Tibial nerve (tissue), 4 donors: ENCODE results near the gene VRK3. TPM values are rescaled to one million over a fixed set of nuclear protein-coding genes. Genes with fewer than 3 reads are reported as not detected.
A peak's percentile ranks its signal among the peaks of the same experiment; 100 is the strongest.

Experiments used
- DNase-seq, 2 donors: peaks; one replicate each; pipeline ENCODE4 v3.0.0-alpha.2; 2019; ENCODE audit warnings: low spot score in 2 of 2
- H3K27ac ChIP-seq, 4 donors: fragments of 200-600 bp; sonication (generic) in 3 of 4; one replicate each; pipeline ENCODE4 v1.5.1; 2017 to 2019; ENCODE audit warnings: mild to moderate bottlenecking in 1 of 4
- H3K27me3 ChIP-seq, 2 donors: fragments of 200-600 bp; sonication (generic) in 1 of 2; one replicate each; pipeline versions ENCODE4 v1.5.1 to v1.6.0; 2017 to 2019
- H3K36me3 ChIP-seq, 3 donors: fragments of 200-600 bp; sonication (generic); one replicate each; pipeline ENCODE4 v1.5.1; 2018 to 2019
- H3K4me1 ChIP-seq, 4 donors: fragments of 200-600 bp; sonication (generic) in 3 of 4; one replicate each; pipeline ENCODE4 v1.5.1; 2017 to 2019
- H3K4me3 ChIP-seq, 4 donors: fragments of 200-600 bp; sonication (generic) in 3 of 4; one replicate each; pipeline ENCODE4 v1.5.1; 2017 to 2019; ENCODE audit warnings: mild to moderate bottlenecking in 1 of 4, moderate library complexity in 1 of 4
- H3K9me3 ChIP-seq, 4 donors: fragments of 200-600 bp; sonication (generic) in 3 of 4; one replicate each; pipeline ENCODE4 v1.5.1; 2017 to 2019
- CTCF ChIP-seq, 5 experiments: fragments of 200-600 bp in 3 of 5; fragments of 450-650 bp in 2 of 5; sonication (generic) in 3 of 5; IDR thresholded peaks; one replicate each; pipeline ENCODE4 v1.5.1; 2016 to 2019; ENCODE audit warnings: antibody characterized with exemption in 5 of 5, mild to moderate bottlenecking in 3 of 5, moderate library complexity in 2 of 5
- EP300 ChIP-seq, 2 donors: sonication (generic); formaldehyde crosslinking; IDR thresholded peaks; one replicate each; pipeline ENCODE4 v1.6.1; 2017; ENCODE audit warnings: antibody characterized with exemption in 2 of 2, mild to moderate bottlenecking in 1 of 2
- POLR2A ChIP-seq, 2 donors: fragments of 450-650 bp; IDR thresholded peaks; one replicate each; pipeline ENCODE4 v1.6.1; 2017; ENCODE audit warnings: antibody characterized with exemption in 2 of 2, mild to moderate bottlenecking in 2 of 2, moderate library complexity in 2 of 2
- WGBS, 2 donors: methylation state at CpG; one replicate each; pipeline ENCODE4 v1.1.5; 2018; 5-methylcytosine and 5-hydroxymethylcytosine counted together
- total RNA-seq, 4 donors: library from RNA; depleted of rRNA; stranded (reverse); fragments of >200 nt; gene quantifications; one replicate each; pipeline ENCODE4 v1.1.0, GENCODE V29; 2016

The VRK3 gene
- total RNA-seq, 4 donors from 2014 or later = 25.7 to 51.3 (median 30.1) TPM

- no peak overlapping the region for H3K27ac ChIP-seq
- peaks cover 0 to 36% (median 18%) of the 10 kb centered on the region in 4 donors for H3K4me1 ChIP-seq
- peaks cover 0 to 12% of the 10 kb centered on the region in 2 donors for H3K27me3 ChIP-seq
- WGBS, 2 donors = 84 to 89% methylated on average over 10 of the region's 10 CpGs
- H3K36me3 ChIP-seq = no peaks in the 10 kb centered on the region
- H3K9me3 ChIP-seq = no peaks in the 10 kb centered on the region
- H3K4me3 ChIP-seq = no peak overlapping the region
- DNase-seq = no peak
- TF ChIP-seq EP300 (IDR thresholded peaks at IDR 0.05) = no peak
- TF ChIP-seq CTCF (IDR thresholded peaks at IDR 0.05) = no peak
- TF ChIP-seq POLR2A (IDR thresholded peaks at IDR 0.05) = no peak
Observed at GRCh38 chr19:49957262-49957915, 67.8 kb downstream of the VRK3 start.

DNA sequence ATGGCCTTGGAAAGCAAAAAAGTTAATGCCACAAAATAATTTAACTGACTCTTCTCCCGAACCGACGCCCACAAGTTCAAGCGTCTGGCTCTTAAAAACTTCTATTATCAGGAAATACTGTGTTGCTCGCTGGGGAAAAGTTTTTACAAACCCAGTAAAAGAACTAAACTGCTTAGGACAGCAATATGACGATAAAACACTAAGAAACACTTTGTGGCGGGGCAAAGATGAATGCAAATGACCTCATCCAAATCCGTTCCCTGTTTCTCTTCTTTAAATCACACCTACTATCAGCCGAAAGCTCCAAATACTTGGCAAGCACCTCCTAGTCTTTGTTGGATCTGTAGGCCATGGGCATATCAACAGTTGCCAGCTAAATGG, 69.1 kb downstream of the VRK3 start:
- TF ChIP-seq POLR2A (IDR thresholded peaks at IDR 0.05) = no peak
- no peak for TF ChIP-seq CTCF (IDR thresholded peaks at IDR 0.05)
- no peak for TF ChIP-seq EP300 (IDR thresholded peaks at IDR 0.05)
- Histone ChIP-seq H3K27me3 (peaks cover 0 to 12% of the 10 kb centered on the region in 2 donors), H3K27ac (no peak overlapping the region), H3K9me3 (no peaks in the 10 kb centered on the region), H3K36me3 (no peaks in the 10 kb centered on the region), H3K4me1 (peaks cover 0 to 46% (median 18%) of the 10 kb centered on the region in 4 donors), H3K4me3 (no peak overlapping the region)
- 50 to 63% methylated on average over 9 of the region's 9 CpGs for WGBS, 2 donors
- no peak for DNase-seq

DNA sequence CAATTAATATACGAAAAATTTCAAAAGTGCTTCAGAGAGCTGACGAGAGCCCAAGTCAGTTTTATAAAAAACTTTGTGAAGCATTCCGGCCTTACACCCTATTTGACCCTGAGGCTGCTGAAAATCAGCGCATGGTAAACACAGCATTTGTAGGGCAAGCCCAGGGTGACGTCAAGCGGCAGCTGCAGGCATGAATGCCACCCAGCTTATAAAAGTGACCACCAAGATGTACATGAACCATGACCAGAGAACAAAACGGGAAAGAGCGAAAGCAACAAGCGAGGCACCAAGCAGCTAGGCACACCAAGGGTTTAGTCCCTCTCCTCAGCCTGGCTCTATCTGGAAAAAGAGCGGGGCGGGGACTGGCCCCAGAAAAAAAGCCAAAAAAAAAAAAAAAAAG, 70.2 kb downstream of the VRK3 start:
- no peak for DNase-seq

DNA sequence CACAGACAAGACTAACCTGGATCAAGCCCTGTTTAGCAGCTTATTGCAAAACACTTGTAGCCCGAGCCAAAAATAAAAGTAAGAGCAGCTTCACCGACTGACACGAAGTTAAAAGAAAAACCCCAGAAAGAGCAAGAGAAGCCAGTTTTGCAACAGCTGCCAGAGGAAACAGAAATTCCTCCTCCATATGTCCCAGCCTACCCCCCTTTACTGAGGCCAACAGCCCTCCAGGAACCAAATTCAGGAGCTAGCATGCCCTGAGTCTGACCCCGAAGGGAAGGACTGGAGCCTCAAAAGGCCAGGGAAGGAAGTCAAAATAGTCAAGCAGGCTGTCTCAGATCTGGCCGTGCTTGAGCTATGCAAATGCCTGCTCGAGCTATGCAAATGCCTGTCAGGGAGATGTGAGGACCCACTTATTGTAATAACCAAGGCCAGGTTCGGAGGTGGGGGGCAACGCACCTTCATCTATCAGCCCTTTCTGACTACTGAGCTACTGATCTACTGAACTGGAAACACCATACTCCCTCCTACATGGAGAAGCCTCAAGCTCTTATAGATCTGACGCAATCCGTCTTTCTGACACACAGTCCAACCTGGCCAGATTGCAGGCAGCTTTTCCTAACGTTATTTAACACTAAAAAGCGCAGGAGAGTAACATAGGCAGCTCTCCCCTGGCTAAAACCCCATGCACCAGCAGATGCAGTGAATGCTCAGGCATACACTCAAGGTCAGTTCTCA, 70.9 kb downstream of the VRK3 start:
- TF ChIP-seq EP300 (IDR thresholded peaks at IDR 0.05) = peak in 1 of 2 donors; percentile 13
- no peak for TF ChIP-seq POLR2A (IDR thresholded peaks at IDR 0.05)
- TF ChIP-seq CTCF (IDR thresholded peaks at IDR 0.05) = no peak
- no peaks in the 10 kb centered on the region for H3K9me3 ChIP-seq
- peak overlapping the region in 1 of 4 donors; percentile 52 for H3K27ac ChIP-seq
- DNase-seq = no peak
- peaks cover 0 to 12% of the 10 kb centered on the region in 2 donors for H3K27me3 ChIP-seq
- peaks cover 0 to 46% (median 18%) of the 10 kb centered on the region in 4 donors for H3K4me1 ChIP-seq
- WGBS, 2 donors = 17 to 18% methylated on average over 12 of the region's 12 CpGs
- no peaks in the 10 kb centered on the region for H3K36me3 ChIP-seq
- H3K4me3 ChIP-seq = no peak overlapping the region

More for the DNA sequence above, 70.2 kb downstream of the VRK3 start:
- Histone ChIP-seq H3K36me3 (no peaks in the 10 kb centered on the region), H3K27me3 (peaks cover 0 to 12% of the 10 kb centered on the region in 2 donors), H3K27ac (peak overlapping the region in 1 of 4 donors; percentile 52), H3K4me1 (peaks cover 0 to 46% (median 18%) of the 10 kb centered on the region in 4 donors), H3K4me3 (peak overlapping the region in 1 of 4 donors; percentile 9), H3K9me3 (no peaks in the 10 kb centered on the region)
- TF ChIP-seq CTCF (IDR thresholded peaks at IDR 0.05) (no peak), EP300 (IDR thresholded peaks at IDR 0.05) (no peak), POLR2A (IDR thresholded peaks at IDR 0.05) (no peak)
- WGBS, 2 donors = 33 to 40% methylated on average over 11 of the region's 11 CpGs

DNA sequence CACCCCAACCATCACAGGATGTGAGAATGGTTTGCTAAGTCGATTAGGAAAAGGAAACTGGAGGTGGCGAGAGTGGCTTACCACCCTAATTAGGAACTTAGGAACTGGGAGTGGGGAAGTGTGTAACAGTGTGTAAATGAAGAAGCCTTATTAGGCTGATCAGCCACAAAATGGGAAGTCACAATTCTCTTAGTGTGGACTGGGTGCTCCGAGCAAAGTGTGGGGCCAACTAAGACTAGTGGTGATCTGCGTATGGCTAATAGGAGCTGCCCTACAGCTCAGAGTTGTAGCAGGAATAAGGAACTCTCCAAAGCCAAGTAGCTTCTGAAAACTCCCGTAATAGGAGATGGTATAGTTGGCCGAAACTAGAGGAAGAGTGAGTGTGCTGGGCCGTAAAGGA, 71.8 kb downstream of the VRK3 start:
- no peak overlapping the region for H3K4me3 ChIP-seq
- H3K4me1 ChIP-seq = peaks cover 0 to 46% (median 18%) of the 10 kb centered on the region in 4 donors
- no peak for DNase-seq
- H3K27me3 ChIP-seq = peaks cover 0 to 9% of the 10 kb centered on the region in 2 donors
- H3K9me3 ChIP-seq = no peaks in the 10 kb centered on the region
- TF ChIP-seq EP300 (IDR thresholded peaks at IDR 0.05) (no peak), CTCF (IDR thresholded peaks at IDR 0.05) (no peak), POLR2A (IDR thresholded peaks at IDR 0.05) (no peak)
- 58 to 60% methylated on average over 7 of the region's 7 CpGs for WGBS, 2 donors
- H3K27ac ChIP-seq = no peak overlapping the region
- H3K36me3 ChIP-seq = no peaks in the 10 kb centered on the region
